Bronchus fibroblast of lung (primary cell): ENCODE results near the gene C2orf81. TPM values are rescaled to one million over a fixed set of nuclear protein-coding genes. Genes with fewer than 3 reads are reported as not detected.

Experiments
- total RNA-seq: library from RNA; depleted of rRNA; stranded (reverse); fragments of >200 nt; gene quantifications from 2 replicates; pipeline ENCODE4 v1.2.3, GENCODE V29; 2015

C2orf81 gene
- 2.4 and 3.7 TPM in 2 replicates for total RNA-seq

DNA sequence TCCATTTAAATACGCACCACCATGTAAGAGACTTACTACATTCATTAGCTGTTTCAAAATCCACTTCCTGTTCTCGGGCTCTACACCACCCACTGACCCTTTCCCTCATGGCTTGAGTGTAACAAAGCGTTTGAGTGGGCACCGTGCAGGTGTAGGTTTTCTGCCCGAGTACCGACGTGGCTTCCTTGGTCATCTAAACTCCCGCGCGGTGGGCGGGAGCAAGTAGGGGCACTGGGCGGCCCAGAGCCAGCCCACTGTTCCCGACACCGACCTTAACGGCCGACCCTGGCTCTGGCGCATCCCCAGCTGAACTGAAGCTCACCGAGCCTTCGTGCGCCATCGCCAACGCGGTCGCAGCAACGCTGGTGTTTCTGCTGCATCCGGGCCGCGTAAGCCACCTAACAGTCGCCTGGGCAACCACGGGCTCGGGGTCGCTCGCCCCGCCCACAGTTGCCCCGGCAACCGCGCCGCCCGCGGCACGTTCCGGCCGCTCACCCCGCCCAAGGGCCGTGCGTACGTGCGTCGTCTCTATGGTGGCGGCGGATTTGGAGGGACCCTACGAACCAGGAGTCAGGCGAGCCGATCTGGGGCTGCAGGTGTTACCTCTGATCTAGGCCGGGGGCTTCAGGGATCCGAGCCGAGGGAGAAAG is at the start of gene C2orf81, which contains the start of gene WDR54:
TSS of gene C2orf81 (minus strand) at position 399 of the 650 bp plus-strand sequence. CDS start at position 340, 59 bp downstream.
TSS of gene WDR54 (plus strand) at position 510 of the 650 bp plus-strand sequence. CDS start 424 bp downstream, outside the sequence.

DNA sequence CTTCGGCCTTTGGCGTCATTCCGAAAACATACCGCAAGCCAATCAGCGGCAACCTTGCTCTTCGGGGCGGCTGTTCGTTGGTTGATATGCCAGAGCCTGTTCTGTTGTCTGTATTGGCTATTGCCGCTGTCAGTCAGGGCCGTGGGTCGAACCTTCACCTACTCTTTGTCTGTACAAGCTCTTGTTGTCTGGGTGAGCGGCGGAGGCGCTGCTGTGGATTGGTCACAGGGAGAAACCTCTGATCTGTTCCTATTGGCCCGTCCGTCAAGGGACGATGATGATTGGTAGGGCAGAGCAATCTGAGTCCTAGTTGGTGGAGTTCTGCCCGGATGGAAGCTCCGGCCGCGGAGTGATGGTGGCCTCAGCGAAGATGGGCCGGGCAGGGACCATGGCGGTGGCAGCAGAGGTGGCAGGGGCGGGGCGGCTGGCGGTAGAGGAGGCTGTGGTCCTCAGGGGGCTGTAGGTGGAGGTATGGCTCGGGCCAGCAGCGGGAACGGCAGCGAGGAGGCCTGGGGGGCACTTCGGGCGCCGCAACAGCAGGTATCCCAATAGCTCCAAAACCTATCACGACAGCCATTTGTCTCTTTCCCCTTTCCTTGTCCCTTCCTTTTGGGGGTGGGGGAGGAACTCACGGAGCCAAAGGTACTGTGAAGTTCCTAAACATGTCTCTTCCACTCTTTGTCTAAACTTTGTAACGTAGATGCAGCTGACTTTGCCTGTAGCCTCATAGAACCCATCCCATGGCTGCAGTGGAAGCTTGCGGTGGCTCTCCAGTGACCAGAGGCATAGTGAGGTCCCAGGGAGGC is 36.9 kb upstream of the C2orf81 start, which contains the start of gene WBP1:
TSS of gene WBP1 (plus strand) at position 307 of the 806 bp plus-strand sequence. CDS start at position 472, 165 bp downstream.

DNA sequence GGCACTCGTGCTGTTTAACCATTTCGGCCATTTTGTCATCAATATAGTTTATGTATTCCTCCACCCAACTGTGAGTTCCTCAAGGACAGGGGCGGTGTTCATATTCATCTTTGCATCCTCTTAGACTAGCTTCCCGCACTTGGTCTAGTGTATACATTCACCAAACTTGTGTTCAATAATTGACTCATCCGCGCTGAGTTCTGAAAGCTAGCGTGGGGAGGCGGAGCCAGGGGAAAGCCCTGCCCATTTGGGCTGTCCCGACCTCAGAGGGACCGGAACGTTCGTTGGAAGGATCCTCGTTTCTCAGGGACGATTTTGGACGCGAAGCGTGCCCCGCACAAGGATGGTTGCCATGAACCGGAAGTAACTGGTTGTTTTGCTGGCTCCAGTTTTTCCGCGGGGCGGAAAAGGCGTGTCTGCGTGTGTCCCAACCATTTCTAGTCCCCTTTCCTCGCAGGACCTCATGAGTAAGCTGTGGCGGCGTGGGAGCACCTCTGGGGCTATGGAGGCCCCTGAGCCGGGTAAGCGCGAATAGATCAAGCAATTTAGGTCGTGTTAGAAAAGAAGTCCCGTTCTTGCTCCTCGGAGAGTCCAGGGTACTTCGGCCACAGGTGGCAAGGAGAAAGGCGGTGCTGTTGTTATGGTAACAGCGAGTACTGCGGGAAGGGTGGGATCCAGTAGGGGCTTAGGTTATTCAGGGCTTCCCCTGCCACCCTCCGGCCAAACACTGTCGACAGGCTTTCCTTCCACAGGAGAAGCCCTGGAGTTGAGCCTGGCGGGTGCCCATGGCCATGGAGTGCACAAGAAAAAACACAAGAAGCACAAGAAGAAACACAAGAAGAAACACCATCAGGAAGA is 33.5 kb upstream of the C2orf81 start, which contains the start of gene INO80B:
TSS of gene INO80B (plus strand) at position 434 of the 858 bp plus-strand sequence. CDS start at position 464, 30 bp downstream.

DNA sequence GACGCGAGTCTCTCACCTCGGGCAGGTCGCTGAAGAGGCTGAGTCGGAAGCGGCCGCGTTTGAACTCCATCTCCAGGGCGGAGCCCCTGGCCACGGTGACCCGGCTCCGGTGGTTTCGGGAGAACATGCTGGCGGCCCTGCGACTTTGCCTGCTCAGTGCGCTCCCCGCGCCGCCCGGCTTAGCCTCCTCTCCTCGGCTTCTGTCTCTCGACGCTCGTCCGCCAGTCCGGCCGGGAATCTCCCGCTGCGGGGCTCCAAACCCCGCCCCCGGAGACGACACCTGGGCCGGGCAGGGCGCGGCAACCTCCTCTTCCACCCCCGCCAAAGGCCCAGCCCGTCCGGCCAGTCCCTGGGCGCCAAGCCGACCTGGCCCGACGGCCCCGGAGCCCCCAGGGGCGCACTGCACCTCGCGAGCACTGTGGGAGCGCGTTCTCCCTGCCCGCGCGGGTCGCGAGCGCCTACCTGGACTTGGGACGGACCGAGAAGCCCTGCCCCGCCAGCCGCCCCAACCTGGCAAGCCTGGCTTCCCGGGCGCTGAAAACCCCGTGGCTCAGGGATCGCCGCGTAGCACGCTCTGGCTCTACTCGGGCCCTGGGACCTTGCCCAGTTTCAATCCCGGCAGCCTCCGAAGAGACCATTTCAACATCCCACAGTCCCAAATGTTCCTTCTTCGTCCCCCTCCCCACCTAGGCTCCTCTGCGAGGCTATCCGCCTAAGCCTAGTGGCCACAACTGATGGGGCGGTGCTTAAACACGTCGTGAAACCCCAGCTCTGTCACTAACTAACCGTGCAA is 20.5 kb upstream of the C2orf81 start, which contains the start of gene RTKN:
TSS of gene RTKN (minus strand) at position 248 of the 793 bp plus-strand sequence. CDS start at position 127, 121 bp downstream.

DNA sequence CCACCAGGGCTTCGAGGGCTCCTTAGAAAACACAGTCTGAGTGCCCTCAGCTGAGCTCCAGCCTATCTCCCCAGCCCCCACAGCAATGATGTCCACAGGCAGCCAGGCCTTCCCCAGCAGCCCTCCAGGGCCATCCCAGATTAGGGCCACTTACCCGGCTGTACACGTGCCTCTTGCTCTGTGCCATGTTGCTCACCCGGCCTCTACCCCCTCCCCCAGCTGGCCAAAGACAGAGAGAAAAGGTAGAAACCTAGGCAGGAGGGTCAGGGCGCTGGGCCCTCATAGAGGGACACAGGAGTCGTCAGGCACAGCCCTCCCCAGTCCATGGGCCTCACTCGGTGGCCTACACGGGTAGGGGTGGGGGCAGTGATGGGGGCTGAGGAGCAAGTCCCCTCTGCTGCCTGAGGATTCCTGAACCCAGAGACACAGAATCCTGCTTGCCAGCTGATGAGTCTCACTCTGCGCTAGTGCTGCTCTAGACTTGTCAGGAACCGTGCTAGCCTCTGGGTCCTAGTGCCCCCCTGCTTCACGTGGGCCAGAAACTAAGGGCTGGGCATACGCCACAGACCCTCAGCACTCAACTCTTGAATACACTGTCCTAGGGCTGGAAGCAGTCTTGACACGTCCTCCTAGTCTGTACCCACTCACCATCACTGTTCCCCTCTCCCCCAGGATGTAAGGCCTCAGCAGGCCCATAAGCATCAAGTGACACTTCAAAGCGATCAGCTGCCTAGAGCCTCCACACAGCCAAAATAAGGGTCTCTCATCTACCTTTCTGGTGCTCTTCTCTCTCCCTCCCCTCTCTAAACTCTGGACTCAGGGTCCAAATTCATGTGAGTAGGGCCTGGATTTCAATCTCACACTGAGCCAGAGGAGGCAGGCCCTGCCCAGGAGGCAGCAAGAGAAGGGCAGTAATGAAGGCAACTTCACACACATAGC is 41.3 kb downstream of the C2orf81 start, which contains the start of gene DCTN1:
TSS of gene DCTN1 (minus strand) at position 461 of the 939 bp plus-strand sequence. CDS start at position 187, 274 bp downstream.

Other genes with a start within 250 kb of the C2orf81 start
- 63.6 and 85.2 TPM in 2 replicates for gene MOB1A, start 242.7 kb downstream of the C2orf81 start, total RNA-seq
- gene MTHFD2, start 223.0 kb downstream of the C2orf81 start, total RNA-seq = 132 and 136 TPM in 2 replicates
- gene SLC4A5, start 78.2 kb downstream of the C2orf81 start, total RNA-seq = under 0.01 TPM in 1 of 2 replicates, not detected in the other
- gene DCTN1, start 41.3 kb downstream of the C2orf81 start, total RNA-seq = 97.1 and 102 TPM in 2 replicates
- gene WDR54, start 111 bp upstream of the C2orf81 start, total RNA-seq = 58.3 and 76.0 TPM in 2 replicates
- gene RTKN, start 20.3 kb upstream of the C2orf81 start, total RNA-seq = 14.0 and 17.0 TPM in 2 replicates
- 15.5 and 21.4 TPM in 2 replicates for gene INO80B, start 33.5 kb upstream of the C2orf81 start, total RNA-seq
- 81.7 and 84.0 TPM in 2 replicates for gene WBP1, start 36.8 kb upstream of the C2orf81 start, total RNA-seq
- 58.9 and 61.0 TPM in 2 replicates for gene MOGS, start 43.8 kb upstream of the C2orf81 start, total RNA-seq
- gene MRPL53, start 51.1 kb upstream of the C2orf81 start, total RNA-seq = 44.2 and 45.5 TPM in 2 replicates
- 6.4 and 10.6 TPM in 2 replicates for gene CCDC142, start 61.4 kb upstream of the C2orf81 start, total RNA-seq
- 20.8 and 21.4 TPM in 2 replicates for gene TTC31, start 61.5 kb upstream of the C2orf81 start, total RNA-seq
- 1.3 and 3.4 TPM in 2 replicates for gene LBX2, start 78.0 kb upstream of the C2orf81 start, total RNA-seq
- 16.6 and 18.3 TPM in 2 replicates for gene PCGF1, start 86.1 kb upstream of the C2orf81 start, total RNA-seq
- gene TLX2, start 92.8 kb upstream of the C2orf81 start, total RNA-seq = 0.15 and 0.34 TPM in 2 replicates
- not detected in 2 replicates for gene DQX1, start 104.6 kb upstream of the C2orf81 start, total RNA-seq
- gene AUP1, start 108.1 kb upstream of the C2orf81 start, total RNA-seq = 84.2 and 87.9 TPM in 2 replicates
- gene HTRA2, start 108.3 kb upstream of the C2orf81 start, total RNA-seq = 31.4 and 36.4 TPM in 2 replicates
- 10.1 and 10.7 TPM in 2 replicates for gene LOXL3, start 132.3 kb upstream of the C2orf81 start, total RNA-seq
- 20.1 and 23.0 TPM in 2 replicates for gene DOK1, start 133.1 kb upstream of the C2orf81 start, total RNA-seq
- gene M1AP, start 226.7 kb upstream of the C2orf81 start, total RNA-seq = not detected in 2 replicates
- 5.4 and 5.5 TPM in 2 replicates for gene SEMA4F, start 232.6 kb upstream of the C2orf81 start, total RNA-seq